ENCODE measurements around the gene CLIC5.

DNA sequence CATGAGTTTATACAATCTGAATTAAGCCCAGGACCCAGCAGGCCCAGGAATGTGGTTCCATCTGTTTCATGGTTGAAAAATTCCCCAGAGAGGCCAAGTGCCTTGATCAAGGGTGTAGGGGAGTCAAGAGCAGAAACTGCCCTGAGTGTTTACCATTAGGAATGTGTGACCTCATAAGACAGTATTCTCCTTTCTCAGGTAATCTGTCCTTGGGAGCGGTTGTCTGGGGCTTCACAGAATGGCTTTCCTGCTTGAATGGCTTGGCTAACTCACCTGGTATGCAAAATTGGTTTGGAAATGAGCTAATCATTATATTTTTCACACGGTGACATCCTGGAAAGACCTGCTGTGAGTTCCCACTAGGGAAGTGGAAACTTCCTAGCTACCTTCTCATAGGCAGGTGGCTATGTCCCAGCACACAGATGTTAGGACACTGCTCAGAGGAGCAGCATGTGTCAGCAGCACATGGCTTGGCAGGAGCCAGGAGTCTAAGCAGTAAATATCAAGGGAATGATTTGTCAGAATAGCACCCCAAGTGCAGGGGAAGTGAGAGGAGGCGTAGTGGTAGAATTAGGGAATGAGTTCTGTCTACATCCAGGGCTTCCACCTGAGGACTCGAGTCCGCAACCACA is 17.7 kb downstream of the CLIC5 start:
- TF ChIP-seq, protein P1, sequence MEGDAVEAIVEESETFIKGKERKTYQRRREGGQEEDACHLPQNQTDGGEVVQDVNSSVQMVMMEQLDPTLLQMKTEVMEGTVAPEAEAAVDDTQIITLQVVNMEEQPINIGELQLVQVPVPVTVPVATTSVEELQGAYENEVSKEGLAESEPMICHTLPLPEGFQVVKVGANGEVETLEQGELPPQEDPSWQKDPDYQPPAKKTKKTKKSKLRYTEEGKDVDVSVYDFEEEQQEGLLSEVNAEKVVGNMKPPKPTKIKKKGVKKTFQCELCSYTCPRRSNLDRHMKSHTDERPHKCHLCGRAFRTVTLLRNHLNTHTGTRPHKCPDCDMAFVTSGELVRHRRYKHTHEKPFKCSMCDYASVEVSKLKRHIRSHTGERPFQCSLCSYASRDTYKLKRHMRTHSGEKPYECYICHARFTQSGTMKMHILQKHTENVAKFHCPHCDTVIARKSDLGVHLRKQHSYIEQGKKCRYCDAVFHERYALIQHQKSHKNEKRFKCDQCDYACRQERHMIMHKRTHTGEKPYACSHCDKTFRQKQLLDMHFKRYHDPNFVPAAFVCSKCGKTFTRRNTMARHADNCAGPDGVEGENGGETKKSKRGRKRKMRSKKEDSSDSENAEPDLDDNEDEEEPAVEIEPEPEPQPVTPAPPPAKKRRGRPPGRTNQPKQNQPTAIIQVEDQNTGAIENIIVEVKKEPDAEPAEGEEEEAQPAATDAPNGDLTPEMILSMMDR (IDR thresholded peaks at IDR 0.05; ENCODE audit: poor library complexity, severe bottlenecking) = no peak
- no peak for TF ChIP-seq EZH2 (IDR thresholded peaks at IDR 0.05; ENCODE audit: borderline replicate concordance, insufficient read depth, low read length, poor library complexity, severe bottlenecking)
- no peak for TF ChIP-seq POLR2AphosphoS5 (IDR thresholded peaks at IDR 0.05)
- TF ChIP-seq MXI1 (conservative IDR thresholded peaks at IDR 0.05; ENCODE audit: poor library complexity, severe bottlenecking) = no peak
- TF ChIP-seq, protein P2, sequence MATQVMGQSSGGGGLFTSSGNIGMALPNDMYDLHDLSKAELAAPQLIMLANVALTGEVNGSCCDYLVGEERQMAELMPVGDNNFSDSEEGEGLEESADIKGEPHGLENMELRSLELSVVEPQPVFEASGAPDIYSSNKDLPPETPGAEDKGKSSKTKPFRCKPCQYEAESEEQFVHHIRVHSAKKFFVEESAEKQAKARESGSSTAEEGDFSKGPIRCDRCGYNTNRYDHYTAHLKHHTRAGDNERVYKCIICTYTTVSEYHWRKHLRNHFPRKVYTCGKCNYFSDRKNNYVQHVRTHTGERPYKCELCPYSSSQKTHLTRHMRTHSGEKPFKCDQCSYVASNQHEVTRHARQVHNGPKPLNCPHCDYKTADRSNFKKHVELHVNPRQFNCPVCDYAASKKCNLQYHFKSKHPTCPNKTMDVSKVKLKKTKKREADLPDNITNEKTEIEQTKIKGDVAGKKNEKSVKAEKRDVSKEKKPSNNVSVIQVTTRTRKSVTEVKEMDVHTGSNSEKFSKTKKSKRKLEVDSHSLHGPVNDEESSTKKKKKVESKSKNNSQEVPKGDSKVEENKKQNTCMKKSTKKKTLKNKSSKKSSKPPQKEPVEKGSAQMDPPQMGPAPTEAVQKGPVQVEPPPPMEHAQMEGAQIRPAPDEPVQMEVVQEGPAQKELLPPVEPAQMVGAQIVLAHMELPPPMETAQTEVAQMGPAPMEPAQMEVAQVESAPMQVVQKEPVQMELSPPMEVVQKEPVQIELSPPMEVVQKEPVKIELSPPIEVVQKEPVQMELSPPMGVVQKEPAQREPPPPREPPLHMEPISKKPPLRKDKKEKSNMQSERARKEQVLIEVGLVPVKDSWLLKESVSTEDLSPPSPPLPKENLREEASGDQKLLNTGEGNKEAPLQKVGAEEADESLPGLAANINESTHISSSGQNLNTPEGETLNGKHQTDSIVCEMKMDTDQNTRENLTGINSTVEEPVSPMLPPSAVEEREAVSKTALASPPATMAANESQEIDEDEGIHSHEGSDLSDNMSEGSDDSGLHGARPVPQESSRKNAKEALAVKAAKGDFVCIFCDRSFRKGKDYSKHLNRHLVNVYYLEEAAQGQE (IDR thresholded peaks at IDR 0.05; ENCODE audit: borderline replicate concordance) = no peak
- no peak for TF ChIP-seq EP300 (conservative IDR thresholded peaks at IDR 0.05; ENCODE audit: poor library complexity, severe bottlenecking)
